GM19328 (cell line): ENCODE measurements around the gene RBM3.

Experiments used
- ATAC-seq: cut with Tn5 transposase; IDR thresholded peaks from one replicate; pipeline ENCODE4 v1.9.1; 2021; ENCODE audit warnings: mild to moderate bottlenecking, moderate library complexity; ENCODE audit not compliant: unreplicated experiment

The RBM3 gene

DNA sequence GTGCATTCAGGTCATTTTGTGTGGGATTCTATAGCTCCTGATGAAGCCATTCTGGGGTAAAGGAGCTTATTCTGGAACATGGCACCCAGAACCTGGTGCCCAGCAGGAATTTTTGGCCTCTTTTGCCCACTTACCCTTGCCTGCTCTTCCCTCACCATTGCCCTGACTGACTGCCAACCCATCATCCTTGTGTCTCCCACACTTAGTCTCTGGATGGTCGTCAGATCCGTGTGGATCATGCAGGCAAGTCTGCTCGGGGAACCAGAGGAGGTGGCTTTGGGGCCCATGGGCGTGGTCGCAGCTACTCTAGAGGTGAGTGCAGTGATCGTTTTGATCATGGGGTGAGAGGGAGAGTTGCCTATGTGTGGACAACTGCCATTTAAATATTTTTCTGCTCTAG is 1.8 kb downstream of the RBM3 start:
- no peak for ATAC-seq

DNA sequence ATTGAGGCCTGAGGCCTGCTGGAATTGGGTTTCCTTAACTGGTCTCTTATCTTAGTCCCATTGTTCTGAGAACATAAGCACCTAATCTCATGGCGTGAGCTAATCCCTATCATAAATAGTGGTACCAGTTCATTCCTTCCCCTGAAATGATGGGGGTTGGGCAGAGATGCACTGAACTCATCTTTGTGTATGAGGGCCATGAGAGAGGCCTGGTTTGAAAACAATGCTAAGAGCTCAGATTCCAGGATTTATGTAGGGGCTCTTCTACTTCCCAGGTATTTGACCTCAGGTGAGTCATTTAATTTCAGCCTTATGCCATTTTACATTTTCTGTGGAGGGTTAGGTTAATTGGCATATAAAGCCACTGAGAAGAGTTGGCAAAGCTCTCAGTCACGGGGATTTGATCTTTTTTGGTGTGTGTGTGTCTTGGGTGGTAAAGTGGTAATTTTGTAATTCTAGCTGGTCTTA is 4.4 kb downstream of the RBM3 start:
- ATAC-seq = no peak

DNA sequence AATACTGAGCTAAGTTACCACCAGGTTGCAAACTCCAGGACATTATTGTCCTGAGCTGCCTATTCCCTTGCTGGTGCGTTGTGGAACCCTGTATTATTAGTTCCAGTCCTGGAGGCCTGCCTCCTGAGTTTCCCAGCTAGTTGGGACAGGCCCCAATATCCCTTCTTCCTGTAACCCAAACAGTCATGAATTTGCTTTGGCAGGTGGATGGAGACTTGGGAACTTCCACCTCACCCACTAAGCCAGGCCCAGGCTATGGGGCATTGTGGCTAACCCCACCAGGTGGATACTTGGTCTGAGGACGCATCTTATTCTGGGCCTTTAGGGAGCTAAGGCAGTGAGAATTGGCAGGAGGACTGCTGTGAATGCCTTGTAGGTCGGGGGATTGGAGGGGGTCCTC is 5.0 kb downstream of the RBM3 start:
- ATAC-seq = no peak

DNA sequence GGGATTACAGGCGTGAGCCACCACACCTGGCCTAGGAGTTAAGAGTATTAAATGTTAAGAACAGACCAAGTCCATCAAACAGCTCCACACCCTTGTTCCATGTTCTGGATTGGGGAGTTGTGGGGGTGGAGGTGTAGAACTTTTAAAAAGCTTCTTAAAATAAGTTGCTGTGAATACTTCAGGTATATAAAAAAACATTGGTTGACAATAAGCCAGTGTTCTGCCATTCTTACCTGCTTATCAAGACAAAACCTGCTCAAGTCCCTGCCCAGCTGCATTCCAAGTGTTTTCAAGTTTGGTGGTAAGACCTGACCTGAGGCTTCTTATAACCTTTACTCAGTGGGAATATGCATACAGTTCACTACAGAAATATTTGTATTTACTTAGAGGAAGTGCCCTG is 6.4 kb downstream of the RBM3 start:
- no peak for ATAC-seq

DNA sequence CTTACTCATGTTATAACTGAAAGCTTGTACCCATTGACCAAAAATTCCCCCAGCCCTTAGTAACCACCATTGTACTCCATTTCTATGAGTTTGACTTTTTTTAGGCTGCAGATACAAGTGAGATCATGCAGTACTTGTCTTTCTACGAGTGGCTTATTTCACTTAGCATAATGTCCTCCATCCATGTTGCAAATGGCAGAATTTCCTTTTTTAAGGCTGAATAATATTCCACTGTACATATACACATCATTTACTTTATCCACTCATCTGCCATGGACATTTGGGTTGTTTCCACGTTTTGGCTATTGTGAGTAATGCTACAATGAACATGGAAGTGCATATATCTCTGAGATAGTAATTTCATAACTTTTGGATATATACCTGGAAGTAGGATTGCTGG is 10.4 kb downstream of the RBM3 start:
- no peak for ATAC-seq

DNA sequence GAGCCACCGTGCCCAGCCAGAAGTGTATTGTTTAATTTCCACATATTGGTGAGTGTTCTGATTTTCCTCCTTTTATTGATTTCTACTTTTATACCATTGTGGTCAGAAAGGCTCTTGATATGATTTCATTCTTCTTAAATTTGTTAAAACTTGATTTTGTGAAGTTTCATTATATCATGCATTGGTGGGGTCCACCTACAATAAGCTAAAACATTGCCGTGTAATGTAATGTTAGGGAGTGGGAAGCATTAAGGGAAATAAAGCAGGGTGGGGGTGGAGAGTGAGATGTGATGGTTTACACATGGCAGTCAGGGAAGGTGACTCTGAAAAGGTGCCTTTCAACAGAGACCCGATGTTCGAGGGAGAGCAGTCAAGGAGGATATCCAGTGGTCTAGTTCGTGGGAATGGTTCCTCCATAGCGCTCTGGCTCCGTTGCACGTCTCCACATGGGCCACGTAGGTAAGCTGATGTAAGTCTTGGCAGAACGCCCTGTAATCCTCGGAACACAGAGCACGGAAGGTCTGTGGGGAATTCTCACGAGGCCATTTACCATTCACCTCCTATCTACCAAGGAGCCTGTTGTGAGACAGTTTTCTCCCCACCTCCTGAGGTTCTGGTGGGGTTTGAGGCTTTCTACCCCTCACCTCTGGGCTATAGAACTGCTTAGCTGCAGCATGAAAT is 15.3 kb downstream of the RBM3 start:
- no peak for ATAC-seq

DNA sequence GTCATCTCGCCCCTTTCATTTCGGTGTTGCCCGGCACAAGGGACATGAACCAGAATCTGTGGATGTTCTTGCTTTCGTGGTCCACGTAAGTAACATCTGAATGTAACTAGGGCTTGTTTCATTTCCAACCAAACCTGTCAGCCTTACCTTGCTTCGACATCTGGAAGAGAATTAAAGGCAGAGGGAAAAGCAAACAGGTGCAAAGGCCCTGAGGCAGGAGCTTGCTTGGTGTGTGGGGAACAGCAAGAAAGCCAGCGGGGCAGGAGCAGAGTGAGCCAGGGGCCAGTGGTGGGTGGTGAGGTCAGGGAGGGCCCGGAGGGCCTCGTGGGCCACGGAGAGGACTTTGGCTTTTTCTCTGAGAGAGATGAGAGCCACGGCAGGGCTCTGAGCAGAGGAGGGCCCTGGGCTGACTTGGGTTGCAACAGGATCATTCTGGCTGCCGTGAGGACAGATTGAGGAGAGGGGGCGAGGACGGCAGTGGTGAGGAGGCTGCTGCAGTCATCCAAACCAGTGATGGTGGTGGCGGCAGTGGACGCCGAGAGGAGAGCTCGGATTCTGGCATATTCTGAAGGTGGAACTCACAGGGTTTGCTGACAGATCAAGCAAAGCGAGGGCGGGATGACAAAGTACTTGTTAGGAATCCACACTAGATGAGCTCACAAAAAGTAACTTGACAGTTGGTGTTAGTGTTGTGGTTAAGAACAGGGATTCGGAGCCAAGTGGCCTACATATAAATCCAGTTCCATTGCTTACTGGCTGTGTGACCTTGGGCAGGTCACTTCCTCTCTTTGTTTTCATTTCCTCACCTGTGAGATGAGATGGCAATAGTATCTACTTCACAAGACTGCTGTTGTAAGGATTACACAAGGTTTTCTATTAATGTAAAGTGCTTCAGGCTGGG is 16.2 kb downstream of the RBM3 start:
- no peak for ATAC-seq

DNA sequence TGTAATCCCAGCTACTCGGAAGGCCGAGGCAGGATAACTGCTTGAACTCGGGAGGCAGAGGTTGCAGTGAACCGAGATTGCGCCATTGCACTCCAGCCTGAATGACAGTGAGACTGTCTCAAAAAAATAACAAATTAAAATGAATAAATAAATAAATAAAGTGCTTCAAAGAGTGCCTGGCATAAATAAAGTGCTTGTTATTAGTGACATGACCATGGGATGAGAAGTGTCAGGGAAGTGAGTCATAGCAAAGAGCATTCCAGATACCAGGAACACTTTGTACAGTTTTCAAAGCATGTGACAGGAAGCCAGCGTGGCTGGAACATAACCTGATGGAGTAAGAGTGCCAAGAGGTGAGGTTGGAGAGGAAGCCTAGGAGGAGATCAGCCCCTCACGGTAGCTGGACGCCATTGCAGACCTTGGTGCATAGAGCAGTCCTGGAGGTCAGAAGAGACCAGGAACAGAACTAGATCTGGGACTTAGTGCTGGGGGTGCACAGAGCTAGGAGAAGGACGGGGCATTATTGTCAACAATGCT is 17.0 kb downstream of the RBM3 start:
- no peak for ATAC-seq

DNA sequence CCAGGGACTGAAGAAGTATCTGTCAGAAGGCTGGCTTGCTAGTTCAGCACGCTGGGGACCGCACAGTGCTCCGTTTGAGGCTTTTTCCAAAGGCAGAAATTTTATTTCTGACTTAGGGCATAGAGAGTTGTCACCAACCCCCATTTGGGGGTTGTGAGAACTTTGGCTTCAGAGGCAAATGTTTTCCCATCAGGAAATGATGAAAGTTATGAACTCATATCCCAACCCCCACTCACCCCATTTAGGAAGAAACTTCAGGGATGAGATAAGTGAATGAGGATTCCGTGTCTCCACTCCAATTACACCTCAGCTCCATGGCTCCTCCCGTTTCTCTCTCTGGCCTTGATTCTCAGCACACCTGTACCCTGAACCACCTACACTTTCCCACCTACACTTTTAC is 18.7 kb downstream of the RBM3 start:
- no peak for ATAC-seq

DNA sequence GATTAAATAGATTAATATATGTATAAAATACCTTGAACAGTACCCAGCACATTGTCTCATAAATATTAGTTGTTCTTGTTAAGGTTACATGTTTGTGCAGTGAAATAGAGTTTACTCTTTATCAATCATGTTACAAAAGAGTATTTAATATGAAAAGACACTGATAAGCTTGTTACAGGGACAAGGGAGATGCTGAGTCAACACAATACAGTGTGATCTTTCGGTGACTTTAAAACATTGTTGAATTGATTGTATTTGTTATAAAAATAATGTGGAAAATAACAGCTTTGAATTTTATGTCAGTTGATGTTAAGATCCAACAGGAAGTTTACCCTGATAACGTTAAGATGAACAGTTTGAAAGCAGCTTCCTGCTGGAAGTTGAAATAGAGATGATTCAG is 21.6 kb downstream of the RBM3 start:
- ATAC-seq = no peak

DNA sequence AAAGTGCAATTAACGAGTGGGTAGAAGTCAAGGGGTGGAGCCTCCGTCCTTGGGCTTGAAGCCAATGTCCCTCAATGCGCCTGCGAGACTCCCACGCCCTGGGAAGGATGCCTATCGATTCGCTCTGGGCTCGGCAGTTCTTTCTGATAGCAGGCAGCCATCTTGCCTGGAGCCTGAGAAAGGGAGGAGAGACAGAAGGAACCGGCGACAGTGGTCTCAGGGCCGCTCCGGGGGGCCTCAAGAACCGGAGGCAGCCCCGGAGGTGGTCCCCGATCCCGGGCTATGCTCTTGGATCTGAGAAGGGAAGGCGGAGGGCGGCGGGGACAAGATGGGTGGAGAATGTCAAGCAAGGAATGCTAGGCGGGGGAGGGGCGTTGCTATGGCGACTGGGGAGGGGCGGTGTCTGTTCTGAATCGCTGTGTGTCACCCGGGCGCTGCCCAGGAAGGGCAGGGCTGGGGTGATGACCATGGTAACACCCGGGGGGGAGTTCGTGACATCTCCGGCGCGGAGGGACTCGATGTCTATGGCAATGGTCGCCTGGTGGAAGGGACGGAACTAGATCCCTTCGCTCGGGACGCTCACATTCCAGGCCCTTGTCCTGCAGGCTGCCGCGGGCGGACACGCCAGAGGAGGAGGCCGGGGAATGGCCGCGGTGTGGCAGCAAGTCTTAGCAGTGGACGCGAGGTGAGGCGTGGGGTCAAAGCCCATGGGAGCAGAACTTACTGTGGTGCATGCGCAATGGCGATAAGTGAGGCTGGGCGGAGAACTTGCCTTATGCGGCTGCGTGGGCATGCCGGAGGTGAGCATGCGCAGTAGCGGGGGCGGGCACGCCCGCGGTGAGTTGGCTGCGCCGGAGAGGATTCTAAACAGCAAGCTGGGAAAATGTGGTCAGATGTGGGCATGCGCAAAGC is 23.3 kb downstream of the RBM3 start, which contains the start of gene WDR13:
TSS of gene WDR13 (plus strand) at position 140 of the 912 bp plus-strand sequence. CDS start at position 645, 505 bp downstream.
- peak; percentile 74 for ATAC-seq

DNA sequence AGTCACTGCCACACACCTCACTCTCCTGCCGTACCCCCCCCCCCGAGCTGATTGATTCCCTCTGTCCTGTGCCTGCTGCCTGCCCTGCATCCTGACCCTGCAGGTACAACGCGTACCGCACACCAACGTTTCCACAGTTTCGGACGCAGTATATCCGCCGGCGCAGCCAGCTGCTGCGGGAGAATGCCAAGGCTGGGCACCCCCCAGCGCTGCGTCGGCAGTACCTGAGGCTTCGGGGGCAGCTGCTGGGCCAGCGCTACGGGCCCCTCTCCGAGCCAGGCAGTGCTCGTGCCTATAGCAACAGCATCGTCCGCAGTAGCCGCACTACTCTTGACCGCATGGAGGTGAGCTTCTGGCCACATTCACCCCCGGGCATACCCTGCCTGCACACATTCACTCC is 24.3 kb downstream of the RBM3 start:
- no peak for ATAC-seq

DNA sequence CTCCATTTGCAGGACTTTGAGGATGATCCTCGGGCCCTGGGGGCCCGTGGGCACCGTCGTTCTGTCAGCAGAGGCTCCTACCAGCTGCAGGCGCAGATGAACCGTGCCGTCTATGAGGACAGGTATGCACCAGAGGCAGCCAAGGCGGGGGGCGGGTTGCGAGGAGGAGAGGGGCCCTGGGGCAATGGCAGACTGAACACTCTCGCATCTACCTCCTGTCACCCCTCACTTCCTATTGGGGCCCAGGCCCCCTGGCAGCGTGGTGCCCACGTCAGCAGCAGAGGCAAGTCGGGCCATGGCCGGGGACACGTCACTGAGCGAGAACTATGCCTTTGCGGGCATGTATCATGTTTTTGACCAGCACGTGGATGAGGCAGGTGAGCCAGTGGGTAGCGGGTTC is 25.1 kb downstream of the RBM3 start:
- no peak for ATAC-seq

DNA sequence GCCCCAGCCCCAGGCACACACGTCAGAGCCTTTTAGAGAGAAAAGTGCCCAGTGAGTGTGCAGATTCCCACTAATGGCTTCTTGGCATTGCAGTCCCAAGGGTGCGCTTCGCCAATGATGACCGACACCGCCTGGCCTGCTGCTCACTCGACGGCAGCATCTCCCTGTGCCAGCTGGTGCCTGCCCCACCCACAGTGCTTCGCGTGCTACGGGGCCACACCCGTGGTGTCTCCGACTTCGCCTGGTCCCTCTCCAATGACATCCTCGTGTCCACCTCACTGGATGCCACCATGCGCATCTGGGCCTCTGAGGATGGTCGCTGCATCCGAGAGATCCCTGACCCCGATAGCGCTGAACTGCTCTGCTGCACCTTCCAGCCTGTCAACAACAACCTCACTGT is 25.9 kb downstream of the RBM3 start:
- no peak for ATAC-seq

DNA sequence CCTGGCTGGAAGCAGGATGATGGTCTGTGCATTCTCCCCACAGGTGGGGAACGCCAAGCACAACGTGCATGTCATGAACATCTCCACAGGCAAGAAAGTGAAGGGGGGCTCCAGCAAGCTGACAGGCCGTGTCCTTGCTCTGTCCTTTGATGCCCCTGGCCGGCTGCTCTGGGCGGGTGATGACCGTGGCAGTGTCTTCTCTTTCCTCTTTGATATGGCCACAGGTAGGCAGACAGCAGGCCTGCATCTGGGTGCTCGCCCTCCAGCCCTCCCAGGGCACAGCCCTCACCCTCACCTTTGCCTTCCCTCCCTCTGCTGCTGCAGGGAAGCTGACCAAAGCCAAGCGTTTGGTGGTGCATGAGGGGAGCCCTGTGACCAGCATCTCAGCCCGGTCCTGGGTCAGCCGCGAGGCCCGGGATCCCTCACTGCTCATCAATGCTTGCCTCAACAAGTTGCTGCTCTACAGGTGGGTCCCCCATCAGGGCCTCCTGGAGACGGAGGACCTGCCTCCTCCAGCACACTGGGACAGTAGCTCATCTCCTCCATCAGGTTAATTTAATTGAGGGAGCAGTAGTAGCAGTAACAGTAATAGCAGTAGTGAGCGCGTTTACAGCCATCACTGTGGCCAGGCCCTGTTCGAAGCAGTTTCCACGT is 27.6 kb downstream of the RBM3 start:
- ATAC-seq = no peak

DNA sequence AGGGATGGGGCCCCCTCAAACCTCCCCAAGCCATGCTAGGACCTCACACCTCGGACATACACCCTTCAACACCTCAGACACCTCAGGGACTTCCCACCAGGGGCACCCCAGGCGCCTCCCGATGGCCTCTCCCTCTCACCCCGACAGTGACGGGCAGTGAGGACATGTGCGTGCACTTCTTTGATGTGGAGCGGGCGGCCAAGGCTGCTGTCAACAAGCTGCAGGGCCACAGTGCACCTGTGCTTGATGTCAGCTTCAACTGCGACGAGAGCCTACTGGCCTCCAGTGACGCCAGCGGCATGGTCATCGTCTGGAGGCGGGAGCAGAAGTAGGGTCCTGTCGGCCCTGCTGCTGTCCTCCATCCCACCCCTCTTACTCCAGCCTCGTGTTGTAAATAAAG is 30.4 kb downstream of the RBM3 start:
- no peak for ATAC-seq

DNA sequence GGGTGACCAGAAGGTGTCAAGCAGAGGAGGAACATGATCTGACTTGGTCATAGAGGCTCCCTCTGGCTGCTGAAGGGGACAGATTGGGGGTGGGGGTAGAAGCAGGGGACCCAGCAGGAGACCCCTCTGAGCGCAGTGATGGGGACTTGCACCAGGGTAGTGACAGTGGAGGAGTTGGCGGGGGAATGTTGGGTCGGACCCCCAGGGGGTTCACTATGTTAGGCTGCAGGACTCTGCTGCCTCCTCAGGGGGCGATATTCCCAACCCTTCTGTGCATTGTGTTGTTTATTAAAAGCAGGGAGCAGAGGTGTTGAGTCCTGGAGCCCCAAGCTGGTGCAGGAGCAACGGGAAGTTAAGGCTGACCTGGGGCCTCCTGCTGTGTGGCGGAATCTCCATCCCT is 31.8 kb downstream of the RBM3 start:
- ATAC-seq = no peak

DNA sequence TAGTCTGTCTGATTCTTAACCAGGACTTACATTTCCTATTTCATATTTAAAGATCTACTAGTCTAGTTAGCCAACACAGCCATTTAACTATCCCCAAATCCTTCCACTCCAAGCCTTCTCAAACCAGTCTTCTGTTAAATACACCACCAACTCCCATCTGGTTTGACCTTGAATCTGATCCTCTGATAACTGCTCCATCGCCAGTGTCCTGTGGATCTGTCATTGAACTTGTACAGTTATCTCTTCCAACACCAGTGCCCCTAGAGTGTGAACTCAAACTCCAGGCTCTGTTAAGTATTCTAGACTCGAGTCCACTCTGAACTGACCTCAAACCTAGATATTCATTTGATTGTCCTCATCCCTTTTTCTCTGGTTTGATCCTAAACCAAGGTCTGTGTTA is 37.4 kb downstream of the RBM3 start:
- ATAC-seq = no peak

DNA sequence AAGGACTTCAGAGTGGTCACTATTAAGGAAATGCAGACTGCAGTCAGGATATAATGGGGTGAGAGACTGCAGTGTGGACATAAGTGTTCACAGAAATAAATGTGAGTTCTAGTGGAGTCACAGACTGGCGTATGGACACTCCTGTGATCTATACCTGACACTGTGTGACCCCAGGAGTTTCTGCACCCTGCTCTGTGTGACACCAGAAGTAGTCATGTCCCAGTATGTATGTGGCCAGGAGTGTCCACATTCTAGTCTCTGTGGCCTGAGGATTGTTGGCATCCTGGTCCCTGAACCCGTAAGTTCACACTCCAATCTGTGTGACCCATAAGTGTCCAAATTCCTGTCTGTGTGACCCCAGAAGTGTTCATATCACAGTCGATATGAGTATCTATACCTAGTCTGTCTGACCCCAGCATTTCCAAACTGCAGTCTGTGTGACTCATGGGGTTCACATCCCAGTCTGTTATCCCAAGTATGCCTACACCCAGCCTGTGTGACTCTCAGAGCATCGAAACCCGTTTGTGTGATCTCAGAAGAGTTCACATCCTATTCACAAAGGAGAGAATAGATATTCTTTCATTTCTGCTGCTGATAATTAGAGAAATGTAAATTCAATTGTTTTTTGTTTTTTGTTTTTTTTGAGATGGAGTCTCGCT is 39.3 kb downstream of the RBM3 start:
- no peak for ATAC-seq

DNA sequence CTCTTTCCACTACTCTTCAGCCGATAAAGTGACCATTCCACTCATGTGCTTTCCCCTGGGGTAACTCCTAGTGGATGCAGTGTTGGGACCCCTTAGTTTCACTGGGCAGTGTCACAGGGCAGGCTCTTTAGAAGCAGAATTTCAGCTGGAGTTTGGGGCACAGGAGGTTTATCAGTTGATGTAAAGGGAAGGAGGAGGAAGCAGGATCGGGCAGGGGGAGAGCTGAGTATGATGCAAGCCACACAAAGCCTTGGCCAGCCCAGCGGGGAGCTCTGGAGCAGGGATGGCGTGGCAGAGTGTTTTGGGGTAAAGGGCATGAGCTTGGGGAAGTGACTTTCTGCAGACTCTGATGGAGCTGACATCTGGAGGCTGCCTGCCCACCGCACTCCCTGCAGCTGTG is 42.3 kb downstream of the RBM3 start:
- ATAC-seq = no peak
